Gastroesophageal sphincter (tissue), 4 donors: Measurements from ENCODE around the gene DDX46. TPM values are rescaled to one million over a fixed set of nuclear protein-coding genes. Genes with fewer than 3 reads are reported as not detected.
"Not testable (repeated sequence)": the region's sequence is repeated elsewhere in the genome, so short reads cannot be mapped to it uniquely, and the experiment has no call there.

Experiments
- ATAC-seq: fragments of 150-250 bp; one replicate; pipeline ENCODE4 v1.9.1; 2016; ENCODE audit warnings: mild to moderate bottlenecking, moderate library complexity
- H3K27ac ChIP-seq, 4 donors: fragments of 200-600 bp; sonication (generic) in 3 of 4; 1 replicate in 3 of 4; 2 replicates in 1 of 4; pipeline ENCODE4 v1.5.1; 2016 to 2019
- H3K27me3 ChIP-seq: fragments of 200-600 bp; sonication (generic); one replicate; pipeline ENCODE4 v1.5.1; 2019
- H3K36me3 ChIP-seq, 2 donors: fragments of 200-600 bp; sonication (generic); one replicate each; pipeline ENCODE4 v1.5.1; 2019; ENCODE audit warnings: control low read depth in 1 of 2
- H3K4me1 ChIP-seq, 3 donors: fragments of 200-600 bp; sonication (generic); 1 replicate in 2 of 3; 2 replicates in 1 of 3; pipeline ENCODE4 v1.5.1; 2016 to 2019; ENCODE audit warnings: control low read depth in 2 of 3
- H3K4me3 ChIP-seq, 2 donors: fragments of 200-600 bp; sonication (generic); one replicate each; pipeline ENCODE4 v1.5.1; 2019; ENCODE audit warnings: mild to moderate bottlenecking in 1 of 2, moderate library complexity in 1 of 2
- H3K9me3 ChIP-seq, 3 donors: fragments of 200-600 bp; sonication (generic); one replicate each; pipeline ENCODE4 v1.5.1; 2017 to 2019; ENCODE audit warnings: control low read depth in 2 of 3
- EP300 ChIP-seq: sonication (generic); formaldehyde crosslinking; IDR thresholded peaks from one replicate; pipeline ENCODE4 v1.6.1; 2017; ENCODE audit warnings: antibody characterized with exemption, mild to moderate bottlenecking
- POLR2A ChIP-seq, 2 donors: fragments of 450-650 bp; IDR thresholded peaks; one replicate each; pipeline ENCODE4 v1.6.1; 2017; ENCODE audit warnings: antibody characterized with exemption in 2 of 2, mild to moderate bottlenecking in 2 of 2, moderate library complexity in 1 of 2
- POLR2AphosphoS5 ChIP-seq: sonication (generic); formaldehyde crosslinking; IDR thresholded peaks from one replicate; pipeline ENCODE4 v1.6.1; 2017; ENCODE audit warnings: antibody characterized with exemption
- WGBS, 2 donors: methylation state at CpG; one replicate each; pipeline ENCODE4 v1.1.5; 2018; ENCODE audit warnings: low coverage in 1 of 2; 5-methylcytosine and 5-hydroxymethylcytosine counted together
- total RNA-seq, 4 donors: library from RNA; depleted of rRNA; stranded (reverse); fragments of >200 nt; gene quantifications; one replicate each; pipeline ENCODE4 v1.1.0, GENCODE V29; 2016
- TF ChIP-seq, protein P1 (sequence below), 4 experiments: fragments of 200-600 bp in 2 of 4; fragments of 450-650 bp in 2 of 4; sonication (generic) in 1 of 4; IDR thresholded peaks; one replicate each; pipeline ENCODE4 v1.5.1; 2017 to 2019; ENCODE audit warnings: antibody characterized with exemption in 4 of 4, mild to moderate bottlenecking in 2 of 4, moderate library complexity in 2 of 4

The DDX46 gene
- total RNA-seq, 4 donors from 2014 or later: 30.4 to 53.5 (median 40.2) TPM

DNA sequence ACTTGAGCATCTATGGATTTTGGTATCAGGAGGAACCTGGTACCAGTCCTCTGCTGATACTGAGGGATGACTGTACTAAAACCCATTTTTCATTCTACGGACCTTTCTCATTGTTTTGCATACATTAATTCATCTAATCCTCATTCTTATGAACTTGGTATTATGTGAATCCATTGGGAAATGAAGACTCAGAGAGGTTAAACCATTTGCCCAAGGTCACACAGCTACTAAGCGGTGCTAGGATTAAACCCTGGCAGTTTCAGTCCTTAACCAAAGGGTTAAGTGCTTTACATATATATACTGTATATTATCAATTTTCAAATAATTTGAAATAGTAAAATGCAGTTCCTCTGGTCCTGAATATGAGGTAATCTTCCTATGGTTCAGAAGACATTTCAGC is 16.4 kb upstream of the DDX46 start:
- Histone ChIP-seq H3K27ac (no peak overlapping the region), H3K27me3 (no peaks in the 10 kb centered on the region), H3K36me3 (peaks cover 0 to 44% of the 10 kb centered on the region in 2 donors), H3K4me1 (peaks cover 0 to 46% (median 18%) of the 10 kb centered on the region in 3 donors), H3K9me3 (no peaks in the 10 kb centered on the region), H3K4me3 (no peak overlapping the region)
- ATAC-seq: no peak
- TF ChIP-seq, protein P1, sequence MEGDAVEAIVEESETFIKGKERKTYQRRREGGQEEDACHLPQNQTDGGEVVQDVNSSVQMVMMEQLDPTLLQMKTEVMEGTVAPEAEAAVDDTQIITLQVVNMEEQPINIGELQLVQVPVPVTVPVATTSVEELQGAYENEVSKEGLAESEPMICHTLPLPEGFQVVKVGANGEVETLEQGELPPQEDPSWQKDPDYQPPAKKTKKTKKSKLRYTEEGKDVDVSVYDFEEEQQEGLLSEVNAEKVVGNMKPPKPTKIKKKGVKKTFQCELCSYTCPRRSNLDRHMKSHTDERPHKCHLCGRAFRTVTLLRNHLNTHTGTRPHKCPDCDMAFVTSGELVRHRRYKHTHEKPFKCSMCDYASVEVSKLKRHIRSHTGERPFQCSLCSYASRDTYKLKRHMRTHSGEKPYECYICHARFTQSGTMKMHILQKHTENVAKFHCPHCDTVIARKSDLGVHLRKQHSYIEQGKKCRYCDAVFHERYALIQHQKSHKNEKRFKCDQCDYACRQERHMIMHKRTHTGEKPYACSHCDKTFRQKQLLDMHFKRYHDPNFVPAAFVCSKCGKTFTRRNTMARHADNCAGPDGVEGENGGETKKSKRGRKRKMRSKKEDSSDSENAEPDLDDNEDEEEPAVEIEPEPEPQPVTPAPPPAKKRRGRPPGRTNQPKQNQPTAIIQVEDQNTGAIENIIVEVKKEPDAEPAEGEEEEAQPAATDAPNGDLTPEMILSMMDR (IDR thresholded peaks at IDR 0.05): no peak
- TF ChIP-seq POLR2AphosphoS5 (no peak), EP300 (no peak), POLR2A (IDR thresholded peaks at IDR 0.05) (no peak)
- 87 to 88% methylated on average over 2 of the region's 2 CpGs for WGBS, 2 donors

DNA sequence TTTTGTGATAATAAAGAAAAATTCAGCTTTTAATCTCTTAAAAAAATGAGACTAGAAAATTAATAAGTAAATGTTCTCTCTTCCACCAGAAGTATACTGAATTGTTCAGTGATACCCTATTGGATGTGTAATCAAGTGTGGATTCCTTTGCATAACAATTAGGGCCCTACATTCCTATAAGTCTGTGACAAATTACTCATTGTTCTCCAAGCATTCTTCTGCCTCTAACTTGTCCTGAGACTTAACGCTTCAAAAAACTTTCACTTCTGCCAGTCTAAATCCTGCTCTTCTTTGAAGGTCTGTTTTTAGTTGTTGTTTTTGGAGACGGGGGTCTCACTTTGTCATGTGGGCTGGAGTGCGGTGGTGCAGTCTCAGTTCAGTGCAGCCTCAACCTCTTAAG is 9.2 kb upstream of the DDX46 start:
- Histone ChIP-seq H3K9me3 (no peaks in the 10 kb centered on the region), H3K27me3 (no peaks in the 10 kb centered on the region), H3K4me1 (no peaks in the 10 kb centered on the region), H3K36me3 (peaks cover 0 to 71% of the 10 kb centered on the region in 2 donors), H3K4me3 (no peak overlapping the region), H3K27ac (no peak overlapping the region)
- 83 to 87% methylated on average over 2 to 3 of the region's 3 CpGs for WGBS, 2 donors
- TF ChIP-seq POLR2A (IDR thresholded peaks at IDR 0.05) (no peak), POLR2AphosphoS5 (no peak), EP300 (no peak)
- TF ChIP-seq, protein P1 (IDR thresholded peaks at IDR 0.05): no peak
- no peak for ATAC-seq

DNA sequence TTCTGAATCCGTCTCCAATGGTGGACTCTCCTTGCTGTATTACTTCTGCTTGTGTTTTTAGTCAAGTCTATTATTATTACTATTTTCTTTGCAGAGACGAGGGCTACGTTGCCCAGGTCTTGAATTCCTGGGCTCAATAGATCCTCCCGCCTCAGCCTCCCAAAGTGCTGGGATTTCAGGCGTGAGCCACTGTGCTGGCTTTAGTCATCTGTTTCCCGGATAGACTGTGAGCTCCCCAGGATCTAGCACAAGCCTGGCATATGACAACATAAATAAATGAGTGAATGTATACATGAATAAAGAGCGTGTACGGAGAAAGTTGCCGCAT is 439 bp upstream of the DDX46 start:
- Histone ChIP-seq H3K4me1 (peaks cover 0 to 33% (median 9%) of the 10 kb centered on the region in 3 donors), H3K27me3 (no peaks in the 10 kb centered on the region), H3K27ac (peak overlapping the region in 3 of 4 donors; percentile 81 to 83 (median 83)), H3K9me3 (no peaks in the 10 kb centered on the region), H3K4me3 (peak overlapping the region; percentile 81 to 91), H3K36me3 (peaks cover 0 to 1% of the 10 kb centered on the region in 2 donors)
- 7 to 20% methylated on average over 3 to 9 of the region's 9 CpGs for WGBS, 2 donors
- no peak for TF ChIP-seq POLR2AphosphoS5
- TF ChIP-seq POLR2A (IDR thresholded peaks at IDR 0.05): no peak
- TF ChIP-seq, protein P1 (IDR thresholded peaks at IDR 0.05): no peak
- no peak for TF ChIP-seq EP300
- ATAC-seq: peak; percentile 42

DNA sequence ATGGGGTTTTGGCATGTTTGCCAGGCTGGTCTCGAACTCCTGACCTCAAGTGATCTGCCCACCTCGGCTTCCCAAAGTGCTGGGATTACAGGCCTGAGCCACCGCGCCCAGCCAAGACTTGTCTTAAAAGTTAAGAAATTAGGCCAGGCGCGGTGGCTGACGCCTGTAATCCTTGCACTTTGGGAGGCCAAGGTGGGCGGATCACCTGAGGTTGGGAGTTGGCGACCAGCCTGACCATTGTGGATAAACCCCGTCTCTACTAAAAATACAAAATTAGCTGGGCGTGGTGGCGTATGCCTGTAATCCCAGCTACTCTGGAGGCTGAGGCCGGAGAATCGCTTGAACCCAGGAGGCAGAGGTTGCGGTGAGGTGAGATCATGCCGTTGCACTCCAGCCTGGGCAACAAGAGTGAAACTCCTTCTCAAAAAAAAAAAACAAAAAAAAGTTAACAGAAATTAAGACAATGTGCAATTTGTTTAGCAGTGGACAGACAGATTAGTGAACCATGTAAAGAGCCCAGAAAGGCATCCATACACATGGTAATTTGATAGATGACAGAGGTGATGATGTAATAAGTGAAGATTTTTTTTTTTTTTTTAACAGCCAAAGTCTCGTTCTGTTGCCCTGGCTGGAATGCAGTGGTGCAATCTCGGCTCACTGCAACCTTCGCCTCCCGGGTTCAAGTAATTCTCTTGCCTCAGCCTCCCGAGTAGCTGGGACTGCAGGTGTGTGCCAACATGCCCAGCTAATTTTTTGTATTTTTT is 9.1 kb downstream of the DDX46 start:
- not testable (repeated sequence) for H3K27ac ChIP-seq, H3K27me3 ChIP-seq, H3K4me1 ChIP-seq, H3K9me3 ChIP-seq, H3K4me3 ChIP-seq, ATAC-seq
- 87 to 93% methylated on average over 10 to 14 of the region's 21 CpGs for WGBS, 2 donors
- H3K36me3 ChIP-seq: peaks cover 5 to 94% of the 10 kb centered on the region in 2 donors

DNA sequence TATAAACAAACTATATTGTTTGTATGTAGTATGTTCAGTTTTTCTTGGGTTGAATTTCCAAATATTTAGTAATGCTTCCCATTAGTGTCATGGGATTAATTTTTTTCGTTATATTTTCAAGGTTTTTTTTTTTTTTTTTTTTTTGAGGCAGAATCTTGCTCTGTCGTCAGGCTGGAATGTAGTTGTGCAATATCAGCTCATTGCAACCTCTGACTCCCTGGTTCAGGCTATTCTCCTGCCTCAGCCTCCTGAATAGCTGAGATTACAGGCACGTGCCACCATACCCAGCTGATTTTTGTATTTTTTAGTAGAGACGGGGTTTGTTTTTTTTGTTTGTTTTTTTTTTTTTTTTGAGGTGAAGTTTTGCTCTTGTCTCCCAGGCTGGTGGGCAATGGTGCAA is 10.6 kb downstream of the DDX46 start:
- ATAC-seq: no peak
- no peak for TF ChIP-seq POLR2AphosphoS5
- no peak for TF ChIP-seq POLR2A (IDR thresholded peaks at IDR 0.05)
- no peak for TF ChIP-seq EP300
- TF ChIP-seq, protein P1 (IDR thresholded peaks at IDR 0.05): no peak
- Histone ChIP-seq H3K4me3 (no peak overlapping the region), H3K4me1 (no peaks in the 10 kb centered on the region), H3K36me3 (peaks cover 5 to 100% of the 10 kb centered on the region in 2 donors), H3K9me3 (no peaks in the 10 kb centered on the region), H3K27me3 (no peaks in the 10 kb centered on the region), H3K27ac (no peak overlapping the region)
- WGBS, 2 donors: 74% methylated on average over 4 of the region's 4 CpGs; no CpG with 5 or more reads in 1 of the 2 donors
